ENCODE data around the gene COL18A1. TPM values are rescaled to one million over a fixed set of nuclear protein-coding genes. Genes with fewer than 3 reads are reported as not detected.

COL18A1 gene
- total RNA-seq, 1 donor from 2014 or later, result 61.1 TPM

DNA sequence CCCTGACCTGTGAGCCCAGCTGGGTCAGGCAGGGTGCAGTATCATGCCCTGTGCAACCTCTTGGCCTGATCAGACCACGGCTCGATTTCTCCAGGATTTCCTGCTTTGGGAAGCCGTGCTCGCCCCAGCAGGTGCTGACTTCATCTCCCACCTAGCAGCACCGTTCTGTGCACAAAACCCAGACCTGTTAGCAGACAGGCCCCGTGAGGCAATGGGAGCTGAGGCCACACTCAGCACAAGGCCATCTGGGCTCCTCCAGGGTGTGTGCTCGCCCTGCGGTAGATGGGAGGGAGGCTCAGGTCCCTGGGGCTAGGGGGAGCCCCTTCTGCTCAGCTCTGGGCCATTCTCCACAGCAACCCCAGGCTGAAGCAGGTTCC lies 107.6 kb downstream of the COL18A1 start:
- H3K4me1 Mint-ChIP-seq (ENCODE audit: unreplicated experiment), result no peaks in the 10 kb centered on the region
- no peaks in the 10 kb centered on the region for H3K36me3 Mint-ChIP-seq (ENCODE audit: low read depth, unreplicated experiment)
- no peak for DNase-seq (ENCODE audit: low spot score)

DNA sequence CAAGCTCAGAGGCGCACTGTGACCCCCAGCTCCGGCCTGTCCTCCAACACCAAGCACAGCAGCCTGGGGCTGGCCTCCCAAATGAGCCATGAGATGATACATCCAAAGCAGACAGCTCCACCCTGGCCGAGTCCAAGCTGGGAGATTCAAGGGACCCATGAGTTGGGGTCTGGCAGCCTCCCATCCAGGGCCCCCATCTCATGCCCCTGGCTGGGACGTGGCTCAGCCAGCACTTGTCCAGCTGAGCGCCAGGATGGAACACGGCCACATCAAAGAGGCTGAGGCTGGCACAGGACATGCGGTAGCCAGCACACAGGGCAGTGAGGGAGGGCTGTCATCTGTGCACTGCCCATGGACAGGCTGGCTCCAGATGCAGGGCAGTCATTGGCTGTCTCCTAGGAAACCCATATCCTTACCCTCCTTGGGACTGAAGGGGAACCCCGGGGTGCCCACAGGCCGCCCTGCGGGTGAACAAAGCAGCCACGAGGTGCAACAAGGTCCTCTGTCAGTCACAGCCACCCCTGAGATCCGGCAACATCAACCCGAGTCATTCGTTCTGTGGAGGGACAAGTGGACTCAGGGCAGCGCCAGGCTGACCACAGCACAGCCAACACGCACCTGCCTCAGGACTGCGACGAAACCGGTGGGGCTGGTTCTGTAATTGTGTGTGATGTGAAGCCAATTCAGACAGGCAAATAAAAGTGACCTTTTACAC lies 108.2 kb downstream of the COL18A1 start:
- TF ChIP-seq, protein P1, sequence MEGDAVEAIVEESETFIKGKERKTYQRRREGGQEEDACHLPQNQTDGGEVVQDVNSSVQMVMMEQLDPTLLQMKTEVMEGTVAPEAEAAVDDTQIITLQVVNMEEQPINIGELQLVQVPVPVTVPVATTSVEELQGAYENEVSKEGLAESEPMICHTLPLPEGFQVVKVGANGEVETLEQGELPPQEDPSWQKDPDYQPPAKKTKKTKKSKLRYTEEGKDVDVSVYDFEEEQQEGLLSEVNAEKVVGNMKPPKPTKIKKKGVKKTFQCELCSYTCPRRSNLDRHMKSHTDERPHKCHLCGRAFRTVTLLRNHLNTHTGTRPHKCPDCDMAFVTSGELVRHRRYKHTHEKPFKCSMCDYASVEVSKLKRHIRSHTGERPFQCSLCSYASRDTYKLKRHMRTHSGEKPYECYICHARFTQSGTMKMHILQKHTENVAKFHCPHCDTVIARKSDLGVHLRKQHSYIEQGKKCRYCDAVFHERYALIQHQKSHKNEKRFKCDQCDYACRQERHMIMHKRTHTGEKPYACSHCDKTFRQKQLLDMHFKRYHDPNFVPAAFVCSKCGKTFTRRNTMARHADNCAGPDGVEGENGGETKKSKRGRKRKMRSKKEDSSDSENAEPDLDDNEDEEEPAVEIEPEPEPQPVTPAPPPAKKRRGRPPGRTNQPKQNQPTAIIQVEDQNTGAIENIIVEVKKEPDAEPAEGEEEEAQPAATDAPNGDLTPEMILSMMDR (IDR thresholded peaks at IDR 0.05; ENCODE audit: unreplicated experiment), result no peak
- DNase-seq (ENCODE audit: low spot score), result no peak
- no peak overlapping the region for H3K27ac Mint-ChIP-seq (ENCODE audit: unreplicated experiment)
- no peak overlapping the region for H3K4me3 Mint-ChIP-seq (ENCODE audit: unreplicated experiment)
- peaks cover 2% of the 10 kb centered on the region for H3K9me3 Mint-ChIP-seq (ENCODE audit: unreplicated experiment)
- H3K36me3 Mint-ChIP-seq (ENCODE audit: low read depth, unreplicated experiment), result peaks cover 4% of the 10 kb centered on the region
- H3K4me1 Mint-ChIP-seq (ENCODE audit: unreplicated experiment), result no peaks in the 10 kb centered on the region
- H3K27me3 Mint-ChIP-seq (ENCODE audit: unreplicated experiment), result peaks cover 8% of the 10 kb centered on the region

More for the DNA sequence above, 107.6 kb downstream of the COL18A1 start:
- H3K27me3 Mint-ChIP-seq (ENCODE audit: unreplicated experiment), result peaks cover 5% of the 10 kb centered on the region
- no peaks in the 10 kb centered on the region for H3K9me3 Mint-ChIP-seq (ENCODE audit: unreplicated experiment)
- H3K27ac Mint-ChIP-seq (ENCODE audit: unreplicated experiment), result no peak overlapping the region
- TF ChIP-seq, protein P1 (IDR thresholded peaks at IDR 0.05; ENCODE audit: unreplicated experiment), result no peak
- H3K4me3 Mint-ChIP-seq (ENCODE audit: unreplicated experiment), result no peak overlapping the region

DNA sequence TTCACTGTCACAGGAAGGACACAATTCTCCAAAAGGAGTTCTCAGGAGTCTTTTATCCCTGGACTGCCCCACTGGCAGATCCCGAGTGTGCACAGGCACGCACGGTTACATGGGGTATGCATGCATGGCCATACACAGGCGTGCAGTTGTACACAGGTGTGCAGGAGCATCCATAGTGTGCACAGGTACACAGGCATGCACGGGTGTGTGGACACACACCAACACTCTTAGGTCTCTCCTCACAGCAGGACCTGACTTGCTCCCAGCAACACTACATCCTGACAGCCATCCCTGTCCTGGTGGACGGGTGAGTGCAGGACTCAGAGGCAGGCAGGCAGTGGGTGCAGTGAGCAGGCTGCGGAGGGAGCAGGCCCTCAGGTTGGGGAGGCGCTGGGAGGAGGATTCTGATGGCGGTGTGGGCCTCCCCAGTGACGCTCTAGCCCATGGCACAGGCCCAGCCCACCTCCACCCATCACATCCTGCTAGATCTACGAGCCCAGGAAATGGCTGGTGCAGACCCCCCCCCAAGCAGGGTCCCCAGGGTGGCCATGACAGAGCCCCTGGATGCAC lies 108.9 kb downstream of the COL18A1 start:
- TF ChIP-seq, protein P1 (IDR thresholded peaks at IDR 0.05; ENCODE audit: unreplicated experiment), result no peak
- DNase-seq (ENCODE audit: low spot score), result no peak
- H3K4me1 Mint-ChIP-seq (ENCODE audit: unreplicated experiment), result peaks cover 3% of the 10 kb centered on the region
- peaks cover 11% of the 10 kb centered on the region for H3K36me3 Mint-ChIP-seq (ENCODE audit: low read depth, unreplicated experiment)
- peaks cover 5% of the 10 kb centered on the region for H3K27me3 Mint-ChIP-seq (ENCODE audit: unreplicated experiment)
- no peak overlapping the region for H3K4me3 Mint-ChIP-seq (ENCODE audit: unreplicated experiment)
- H3K27ac Mint-ChIP-seq (ENCODE audit: unreplicated experiment), result no peak overlapping the region
- peaks cover 9% of the 10 kb centered on the region for H3K9me3 Mint-ChIP-seq (ENCODE audit: unreplicated experiment)

DNA sequence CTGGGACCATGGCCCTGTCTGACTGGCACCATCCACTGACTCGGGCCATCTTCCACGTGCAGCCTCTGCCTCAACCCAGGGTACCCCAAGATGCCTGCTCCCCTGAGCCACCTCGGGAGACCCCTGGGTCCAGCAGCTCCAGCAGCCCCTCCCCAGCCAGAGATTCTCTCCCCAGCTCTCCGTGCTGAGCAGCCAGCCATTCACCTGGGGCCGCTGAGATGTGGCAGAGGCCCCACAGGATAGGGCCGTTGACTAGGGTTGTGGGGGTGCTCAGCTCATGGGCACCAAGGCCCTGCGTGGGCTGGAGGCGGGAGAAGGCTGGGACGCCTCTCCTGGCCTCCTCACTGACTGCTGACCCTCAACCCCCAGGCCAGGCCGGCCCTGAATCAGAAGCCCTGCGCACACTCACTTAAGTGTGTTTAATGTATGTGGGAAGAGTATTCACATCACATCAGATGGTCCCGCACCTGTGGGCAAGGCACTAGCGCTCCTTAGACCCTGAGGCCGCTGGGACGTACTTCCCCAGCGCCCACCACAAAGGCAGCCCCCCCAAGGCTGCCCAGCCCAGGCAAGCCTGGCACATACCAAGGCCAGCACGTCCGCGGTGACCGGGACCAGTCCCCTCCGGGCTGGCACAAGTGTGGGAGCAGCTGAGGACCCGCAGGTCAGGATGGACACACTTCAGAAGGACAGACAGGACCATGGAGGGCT lies 109.5 kb downstream of the COL18A1 start:
- Mint-ChIP-seq H3K4me3 (ENCODE audit: unreplicated experiment) (no peak overlapping the region), H3K36me3 (ENCODE audit: low read depth, unreplicated experiment) (peaks cover 17% of the 10 kb centered on the region), H3K9me3 (ENCODE audit: unreplicated experiment) (peaks cover 14% of the 10 kb centered on the region), H3K4me1 (ENCODE audit: unreplicated experiment) (peaks cover 3% of the 10 kb centered on the region), H3K27ac (ENCODE audit: unreplicated experiment) (no peak overlapping the region), H3K27me3 (ENCODE audit: unreplicated experiment) (peaks cover 6% of the 10 kb centered on the region)
- TF ChIP-seq, protein P1 (IDR thresholded peaks at IDR 0.05; ENCODE audit: unreplicated experiment), result no peak
- no peak for DNase-seq (ENCODE audit: low spot score)

All from endothelial cell (in vitro differentiated cells).